ENCODE results near the gene ALCAM.

The ALCAM gene

DNA sequence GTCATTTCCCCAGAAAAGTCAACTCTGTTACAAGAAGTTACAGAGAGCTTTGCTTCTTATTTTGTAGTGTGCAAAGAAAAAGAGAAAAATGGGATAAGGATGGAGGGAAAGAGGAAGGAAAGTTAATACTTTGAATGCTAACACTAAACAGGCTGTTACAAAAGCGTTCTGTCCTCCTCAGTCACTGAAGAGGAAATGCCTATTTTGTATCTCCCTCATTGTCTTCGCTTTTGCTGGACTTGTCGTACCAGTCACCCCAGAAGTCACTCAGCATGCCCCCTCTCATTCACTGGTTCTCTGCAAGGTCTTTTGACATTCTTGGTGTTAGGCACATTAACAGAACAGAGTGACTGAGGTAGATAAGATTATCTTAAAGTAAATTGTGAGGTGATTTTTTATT lies 129.6 kb downstream of the ALCAM start:
- Histone ChIP-seq H3K36me3 (ENCODE audit: control insufficient read depth, insufficient read depth, low read length) (no peaks in the 10 kb centered on the region), H3K27me3 (ENCODE audit: control insufficient read depth, insufficient read depth, low read length) (no peaks in the 10 kb centered on the region), H3K4me3 (ENCODE audit: low read length) (no peak overlapping the region), H3K27ac (ENCODE audit: low read depth, low read length) (no peak overlapping the region), H3K4me1 (ENCODE audit: control insufficient read depth, insufficient read depth, low read length) (no peaks in the 10 kb centered on the region), H3K9ac (ENCODE audit: low read length) (no peak overlapping the region)

DNA sequence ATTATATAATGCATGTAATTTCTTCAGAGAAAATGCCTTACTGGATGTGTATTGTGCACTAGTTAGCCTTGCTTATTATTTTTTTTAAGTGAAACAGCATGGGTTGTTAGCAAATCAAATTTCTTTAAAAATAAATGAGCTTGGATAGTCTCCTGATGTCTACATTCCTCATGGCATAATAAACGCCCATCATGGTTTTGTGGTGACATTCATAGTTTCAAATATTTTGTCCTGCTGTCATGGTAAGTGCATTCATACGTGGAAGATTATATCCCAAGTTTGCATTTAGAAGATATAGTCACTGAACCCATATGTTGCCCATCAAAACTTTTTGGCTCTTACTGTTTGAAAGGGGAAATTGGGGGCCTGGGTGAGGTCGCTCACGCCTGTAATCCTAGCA lies 130.7 kb downstream of the ALCAM start:
- H3K27ac ChIP-seq (ENCODE audit: low read depth, low read length) = no peak overlapping the region
- no peak overlapping the region for H3K9ac ChIP-seq (ENCODE audit: low read length)
- H3K27me3 ChIP-seq (ENCODE audit: control insufficient read depth, insufficient read depth, low read length) = no peaks in the 10 kb centered on the region
- H3K4me3 ChIP-seq (ENCODE audit: low read length) = no peak overlapping the region
- H3K36me3 ChIP-seq (ENCODE audit: control insufficient read depth, insufficient read depth, low read length) = no peaks in the 10 kb centered on the region
- no peaks in the 10 kb centered on the region for H3K4me1 ChIP-seq (ENCODE audit: control insufficient read depth, insufficient read depth, low read length)

DNA sequence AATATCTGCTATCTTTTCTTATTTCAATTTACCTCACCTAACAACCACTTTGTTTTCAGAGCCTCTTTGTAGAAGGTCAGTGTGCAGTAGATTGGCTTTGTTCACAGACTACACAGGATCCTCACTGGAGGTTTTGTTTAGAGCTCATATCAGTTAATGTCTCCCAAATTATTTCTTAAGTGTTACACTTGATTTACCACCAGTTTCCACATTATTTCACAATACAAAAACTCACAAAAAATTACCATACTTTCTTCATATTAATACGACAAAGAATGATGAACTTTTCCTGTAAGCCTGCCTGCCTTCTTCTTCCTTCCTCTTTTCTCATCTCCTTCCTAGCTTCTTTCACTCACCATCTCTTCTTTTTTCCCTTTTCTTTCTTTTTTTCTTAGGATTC lies 133.3 kb downstream of the ALCAM start:
- Histone ChIP-seq H3K9ac (ENCODE audit: low read length) (no peak overlapping the region), H3K4me1 (ENCODE audit: control insufficient read depth, insufficient read depth, low read length) (no peaks in the 10 kb centered on the region), H3K27ac (ENCODE audit: low read depth, low read length) (no peak overlapping the region), H3K4me3 (ENCODE audit: low read length) (no peak overlapping the region), H3K27me3 (ENCODE audit: control insufficient read depth, insufficient read depth, low read length) (no peaks in the 10 kb centered on the region), H3K36me3 (ENCODE audit: control insufficient read depth, insufficient read depth, low read length) (no peaks in the 10 kb centered on the region)

DNA sequence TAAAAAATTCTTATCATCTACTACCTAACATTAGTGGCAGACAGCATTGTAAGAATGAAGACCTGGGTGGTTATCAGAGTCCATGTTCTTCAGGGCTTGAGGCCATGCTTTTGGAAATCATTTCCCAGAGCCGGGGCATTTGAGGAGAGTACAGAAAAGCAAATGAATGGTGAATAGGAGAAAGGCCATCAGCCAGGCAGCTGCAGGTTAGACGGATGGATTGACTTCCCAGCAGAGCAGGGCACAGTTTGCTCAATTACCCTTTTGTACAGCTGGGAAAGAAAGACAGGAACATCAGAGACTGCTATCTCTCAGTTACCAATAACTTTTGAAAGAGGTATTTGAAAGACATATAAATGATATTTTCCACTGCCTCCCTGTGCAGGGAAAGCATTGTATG lies 135.6 kb downstream of the ALCAM start:
- no peaks in the 10 kb centered on the region for H3K4me1 ChIP-seq (ENCODE audit: control insufficient read depth, insufficient read depth, low read length)
- H3K4me3 ChIP-seq (ENCODE audit: low read length) = no peak overlapping the region
- no peak overlapping the region for H3K27ac ChIP-seq (ENCODE audit: low read depth, low read length)
- H3K9ac ChIP-seq (ENCODE audit: low read length) = no peak overlapping the region
- no peaks in the 10 kb centered on the region for H3K36me3 ChIP-seq (ENCODE audit: control insufficient read depth, insufficient read depth, low read length)
- H3K27me3 ChIP-seq (ENCODE audit: control insufficient read depth, insufficient read depth, low read length) = no peaks in the 10 kb centered on the region

DNA sequence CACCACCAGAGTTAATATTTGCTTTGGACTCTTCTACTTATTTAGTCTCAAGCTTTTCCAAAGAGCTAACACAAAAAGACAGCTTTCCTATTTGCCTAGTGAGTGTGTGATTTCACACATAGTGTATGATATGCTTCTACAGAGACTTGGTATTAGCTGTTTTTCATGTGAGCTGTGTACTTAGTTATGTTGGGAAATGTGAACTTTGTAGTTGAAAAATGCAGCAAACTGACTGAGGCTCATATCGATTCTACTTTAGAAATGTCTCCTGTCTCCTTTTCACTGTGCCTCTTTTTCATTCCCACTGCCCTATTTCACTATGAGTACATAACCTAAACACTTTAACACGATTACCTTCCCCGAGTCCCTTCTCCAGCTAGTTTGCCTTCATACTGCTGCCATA lies 136.5 kb downstream of the ALCAM start:
- no peaks in the 10 kb centered on the region for H3K4me1 ChIP-seq (ENCODE audit: control insufficient read depth, insufficient read depth, low read length)
- no peaks in the 10 kb centered on the region for H3K27me3 ChIP-seq (ENCODE audit: control insufficient read depth, insufficient read depth, low read length)
- no peaks in the 10 kb centered on the region for H3K36me3 ChIP-seq (ENCODE audit: control insufficient read depth, insufficient read depth, low read length)
- H3K9ac ChIP-seq (ENCODE audit: low read length) = no peak overlapping the region
- H3K4me3 ChIP-seq (ENCODE audit: low read length) = no peak overlapping the region
- no peak overlapping the region for H3K27ac ChIP-seq (ENCODE audit: low read depth, low read length)

DNA sequence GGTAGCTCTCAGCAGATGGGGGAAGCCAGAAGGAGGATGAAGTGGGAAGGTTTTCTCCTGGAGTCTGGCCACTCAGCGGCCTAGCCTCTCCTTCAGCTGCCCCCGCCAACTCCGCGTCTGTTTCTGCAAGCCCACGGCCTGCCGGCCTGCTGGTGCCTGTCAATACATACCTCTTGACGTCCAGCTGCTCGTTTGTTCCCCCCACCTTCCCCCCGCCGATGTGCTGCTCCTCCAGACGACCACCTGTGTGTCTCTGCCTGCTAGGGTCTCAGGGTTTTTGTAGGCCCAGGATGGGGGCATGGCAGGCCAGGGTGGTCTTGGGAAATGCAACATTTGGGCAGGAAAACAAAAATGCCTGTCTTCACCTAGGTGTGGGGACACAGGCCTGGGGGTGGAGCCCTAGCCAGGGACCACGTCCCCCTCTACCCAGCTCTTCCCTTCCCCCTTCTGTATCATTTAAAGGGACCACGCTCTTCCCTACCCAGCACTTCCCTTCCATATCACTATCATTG lies 137.8 kb downstream of the ALCAM start:
- Histone ChIP-seq H3K27me3 (ENCODE audit: control insufficient read depth, insufficient read depth, low read length) (no peaks in the 10 kb centered on the region), H3K27ac (ENCODE audit: low read depth, low read length) (no peak overlapping the region), H3K4me3 (ENCODE audit: low read length) (no peak overlapping the region), H3K4me1 (ENCODE audit: control insufficient read depth, insufficient read depth, low read length) (no peaks in the 10 kb centered on the region), H3K36me3 (ENCODE audit: control insufficient read depth, insufficient read depth, low read length) (no peaks in the 10 kb centered on the region), H3K9ac (ENCODE audit: low read length) (no peak overlapping the region)

DNA sequence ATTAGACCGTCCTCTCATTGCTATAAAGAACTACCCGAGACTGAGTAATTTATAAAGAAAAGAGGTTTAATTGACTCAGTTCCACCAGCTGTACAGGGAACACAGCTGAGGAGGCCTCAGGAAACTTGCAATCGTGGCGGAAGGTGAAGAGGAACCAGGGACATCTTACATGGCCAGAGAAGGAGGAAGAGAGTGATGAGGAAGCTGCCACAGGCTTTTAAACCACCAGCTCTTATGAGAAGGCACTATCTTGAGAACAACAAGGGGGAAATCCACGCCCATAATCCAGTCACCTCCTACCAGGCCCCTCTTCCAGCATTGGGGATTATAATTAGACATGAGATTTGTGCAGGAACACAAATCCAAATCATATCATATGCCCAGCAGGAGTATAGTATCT lies 138.5 kb downstream of the ALCAM start:
- H3K27me3 ChIP-seq (ENCODE audit: control insufficient read depth, insufficient read depth, low read length) = no peaks in the 10 kb centered on the region
- H3K9ac ChIP-seq (ENCODE audit: low read length) = no peak overlapping the region
- no peaks in the 10 kb centered on the region for H3K4me1 ChIP-seq (ENCODE audit: control insufficient read depth, insufficient read depth, low read length)
- H3K36me3 ChIP-seq (ENCODE audit: control insufficient read depth, insufficient read depth, low read length) = no peaks in the 10 kb centered on the region
- H3K27ac ChIP-seq (ENCODE audit: low read depth, low read length) = no peak overlapping the region
- no peak overlapping the region for H3K4me3 ChIP-seq (ENCODE audit: low read length)

DNA sequence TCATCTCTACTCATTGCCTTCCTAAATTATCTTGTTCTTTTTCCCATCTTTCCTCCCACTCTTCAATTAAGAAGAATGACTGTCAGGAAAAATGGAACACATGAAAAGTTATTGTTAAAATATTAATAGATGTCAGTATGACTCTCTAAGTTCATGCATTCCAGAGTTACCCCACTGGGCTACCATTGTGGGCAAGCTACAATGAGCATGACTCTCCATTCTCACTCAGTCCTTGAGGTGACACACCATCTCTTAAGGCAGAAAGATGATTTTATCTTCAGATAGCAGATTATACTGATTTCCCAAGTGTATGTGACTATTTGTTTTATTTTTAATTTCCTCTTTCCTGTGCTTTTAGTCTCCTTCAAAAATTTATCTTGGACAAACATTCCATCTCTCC lies 144.3 kb downstream of the ALCAM start:
- Histone ChIP-seq H3K36me3 (ENCODE audit: control insufficient read depth, insufficient read depth, low read length) (no peaks in the 10 kb centered on the region), H3K27ac (ENCODE audit: low read depth, low read length) (no peak overlapping the region), H3K9ac (ENCODE audit: low read length) (no peak overlapping the region), H3K4me1 (ENCODE audit: control insufficient read depth, insufficient read depth, low read length) (no peaks in the 10 kb centered on the region), H3K27me3 (ENCODE audit: control insufficient read depth, insufficient read depth, low read length) (no peaks in the 10 kb centered on the region), H3K4me3 (ENCODE audit: low read length) (no peak overlapping the region)

DNA sequence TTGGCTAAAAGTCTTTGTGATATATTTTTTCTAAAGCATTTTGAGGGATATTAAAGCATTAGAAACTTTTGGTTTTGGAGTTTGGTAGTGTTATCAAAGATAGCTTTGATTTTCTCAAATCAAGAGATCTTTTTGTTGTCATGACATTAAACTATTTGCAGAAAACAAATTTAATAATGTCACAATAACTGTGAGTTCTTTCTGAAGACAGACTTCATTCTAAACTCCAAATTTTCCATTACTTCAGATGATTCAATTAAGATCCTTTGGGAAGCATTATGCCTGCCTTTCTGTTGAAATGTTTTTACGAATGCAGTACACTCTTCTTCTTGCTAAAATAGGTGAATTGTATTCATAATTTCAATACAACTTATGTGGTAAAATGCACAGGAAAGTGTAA lies 145.4 kb downstream of the ALCAM start:
- Histone ChIP-seq H3K27ac (ENCODE audit: low read depth, low read length) (no peak overlapping the region), H3K9ac (ENCODE audit: low read length) (no peak overlapping the region), H3K4me3 (ENCODE audit: low read length) (no peak overlapping the region), H3K27me3 (ENCODE audit: control insufficient read depth, insufficient read depth, low read length) (no peaks in the 10 kb centered on the region), H3K4me1 (ENCODE audit: control insufficient read depth, insufficient read depth, low read length) (no peaks in the 10 kb centered on the region), H3K36me3 (ENCODE audit: control insufficient read depth, insufficient read depth, low read length) (no peaks in the 10 kb centered on the region)

DNA sequence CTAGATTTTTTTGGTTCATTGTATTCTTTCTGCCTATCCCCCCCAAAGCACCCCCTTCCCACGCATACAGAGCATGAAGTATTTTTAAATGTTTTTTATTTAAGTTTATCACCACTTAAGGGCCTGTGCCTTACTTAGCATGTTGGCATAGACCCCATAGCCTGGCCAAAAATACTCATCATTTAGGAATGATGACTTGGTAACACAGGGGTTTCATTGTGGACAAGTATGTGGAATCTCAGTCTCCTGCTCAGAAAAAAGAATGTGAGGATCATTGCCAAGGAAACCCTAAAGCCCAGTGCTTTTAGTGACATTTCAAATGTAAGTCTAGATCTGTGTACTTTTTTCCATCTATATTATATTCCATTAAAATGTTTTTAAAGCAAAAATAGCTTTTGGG lies 146.3 kb downstream of the ALCAM start:
- H3K4me1 ChIP-seq (ENCODE audit: control insufficient read depth, insufficient read depth, low read length) = no peaks in the 10 kb centered on the region
- no peak overlapping the region for H3K4me3 ChIP-seq (ENCODE audit: low read length)
- no peak overlapping the region for H3K27ac ChIP-seq (ENCODE audit: low read depth, low read length)
- no peak overlapping the region for H3K9ac ChIP-seq (ENCODE audit: low read length)
- H3K36me3 ChIP-seq (ENCODE audit: control insufficient read depth, insufficient read depth, low read length) = no peaks in the 10 kb centered on the region
- no peaks in the 10 kb centered on the region for H3K27me3 ChIP-seq (ENCODE audit: control insufficient read depth, insufficient read depth, low read length)

DNA sequence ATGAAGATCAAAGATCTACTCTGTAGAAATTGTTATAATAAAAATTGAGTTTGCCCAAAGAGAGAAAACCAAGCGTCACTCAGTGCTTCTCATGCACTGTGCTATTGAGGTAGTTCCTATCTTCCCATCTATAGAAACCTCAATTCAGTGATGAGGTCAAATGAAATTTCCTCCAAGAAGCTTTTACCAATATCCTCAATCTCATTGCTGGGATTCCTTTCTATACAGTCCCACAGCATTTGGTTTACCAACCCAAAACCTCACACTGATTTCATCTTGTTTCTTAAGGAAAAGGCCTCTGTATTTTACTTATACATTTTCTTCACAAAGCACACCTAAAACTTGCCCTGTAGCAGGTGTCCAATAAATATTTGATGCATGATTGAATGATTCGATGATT lies 147.2 kb downstream of the ALCAM start:
- no peak overlapping the region for H3K9ac ChIP-seq (ENCODE audit: low read length)
- H3K4me3 ChIP-seq (ENCODE audit: low read length) = no peak overlapping the region
- no peak overlapping the region for H3K27ac ChIP-seq (ENCODE audit: low read depth, low read length)
- no peaks in the 10 kb centered on the region for H3K27me3 ChIP-seq (ENCODE audit: control insufficient read depth, insufficient read depth, low read length)
- no peaks in the 10 kb centered on the region for H3K4me1 ChIP-seq (ENCODE audit: control insufficient read depth, insufficient read depth, low read length)
- H3K36me3 ChIP-seq (ENCODE audit: control insufficient read depth, insufficient read depth, low read length) = no peaks in the 10 kb centered on the region

DNA sequence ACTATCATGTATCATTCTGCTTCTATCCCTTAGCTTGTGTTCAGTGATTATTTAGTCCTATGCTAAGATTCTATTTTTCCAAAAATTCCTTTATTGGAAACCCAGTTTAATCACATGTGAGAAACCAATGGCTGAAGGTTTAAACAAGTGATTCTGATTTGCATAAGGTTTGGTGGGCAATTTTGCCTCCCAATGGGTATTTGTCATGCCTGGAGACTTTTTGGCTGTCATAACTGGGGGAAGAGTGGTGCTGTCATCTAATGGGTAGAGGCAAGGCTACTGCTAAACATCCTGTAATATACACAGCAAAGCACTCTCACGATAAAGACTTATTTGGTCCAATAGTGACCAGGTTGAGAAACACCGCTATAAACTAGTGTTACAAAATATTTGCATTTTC lies 148.7 kb downstream of the ALCAM start:
- no peak overlapping the region for H3K27ac ChIP-seq (ENCODE audit: low read depth, low read length)
- H3K4me3 ChIP-seq (ENCODE audit: low read length) = no peak overlapping the region
- H3K27me3 ChIP-seq (ENCODE audit: control insufficient read depth, insufficient read depth, low read length) = no peaks in the 10 kb centered on the region
- no peaks in the 10 kb centered on the region for H3K36me3 ChIP-seq (ENCODE audit: control insufficient read depth, insufficient read depth, low read length)
- H3K4me1 ChIP-seq (ENCODE audit: control insufficient read depth, insufficient read depth, low read length) = no peaks in the 10 kb centered on the region
- H3K9ac ChIP-seq (ENCODE audit: low read length) = no peak overlapping the region

DNA sequence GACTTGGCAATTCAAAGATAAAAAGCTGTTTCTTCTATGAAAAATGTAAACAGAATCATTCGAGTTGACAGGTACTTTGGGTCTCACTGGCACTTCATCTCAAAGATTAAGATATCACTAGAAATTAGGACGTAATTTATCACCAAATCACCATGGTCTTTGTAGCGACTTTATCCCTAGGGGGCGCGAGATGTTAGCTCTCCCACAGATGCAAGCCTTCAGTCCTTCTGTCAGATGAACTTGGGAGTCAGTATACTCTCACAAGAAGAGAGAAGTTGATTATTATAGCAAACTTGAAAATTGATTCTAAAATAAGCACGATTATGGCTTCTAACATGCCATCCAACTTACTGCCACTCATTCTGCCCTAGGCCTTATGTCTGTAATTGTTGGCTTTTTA lies 150.3 kb downstream of the ALCAM start:
- H3K9ac ChIP-seq (ENCODE audit: low read length) = no peak overlapping the region
- no peaks in the 10 kb centered on the region for H3K4me1 ChIP-seq (ENCODE audit: control insufficient read depth, insufficient read depth, low read length)
- H3K4me3 ChIP-seq (ENCODE audit: low read length) = no peak overlapping the region
- no peaks in the 10 kb centered on the region for H3K36me3 ChIP-seq (ENCODE audit: control insufficient read depth, insufficient read depth, low read length)
- no peaks in the 10 kb centered on the region for H3K27me3 ChIP-seq (ENCODE audit: control insufficient read depth, insufficient read depth, low read length)
- H3K27ac ChIP-seq (ENCODE audit: low read depth, low read length) = no peak overlapping the region
